ELF-1 (cell line): ENCODE measurements around the gene IL17RB.

Source experiments
- DNase-seq: peaks from one replicate; pipeline ENCODE4 v3.0.0-alpha.2; 2016; ENCODE audit warnings: low read depth, low spot score

IL17RB gene

DNA sequence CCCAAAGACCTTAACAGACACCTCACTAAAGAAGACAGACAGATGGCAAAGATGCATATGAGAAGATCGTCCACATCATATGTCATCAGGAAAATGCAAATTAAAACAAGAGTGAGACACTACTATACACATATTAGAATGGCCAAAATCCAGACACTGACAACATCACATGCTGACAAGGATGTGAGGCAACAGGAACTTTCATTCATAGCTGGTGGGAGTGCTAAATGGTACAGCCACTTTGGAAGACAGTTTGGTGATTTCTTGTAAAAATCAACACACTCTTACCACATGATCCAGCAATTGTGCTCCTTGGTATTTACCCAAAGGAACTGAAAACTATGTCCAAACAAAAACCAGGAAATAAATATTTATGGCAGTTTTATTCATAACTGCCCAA, 17.8 kb upstream of the IL17RB start:
- DNase-seq: no peak

DNA sequence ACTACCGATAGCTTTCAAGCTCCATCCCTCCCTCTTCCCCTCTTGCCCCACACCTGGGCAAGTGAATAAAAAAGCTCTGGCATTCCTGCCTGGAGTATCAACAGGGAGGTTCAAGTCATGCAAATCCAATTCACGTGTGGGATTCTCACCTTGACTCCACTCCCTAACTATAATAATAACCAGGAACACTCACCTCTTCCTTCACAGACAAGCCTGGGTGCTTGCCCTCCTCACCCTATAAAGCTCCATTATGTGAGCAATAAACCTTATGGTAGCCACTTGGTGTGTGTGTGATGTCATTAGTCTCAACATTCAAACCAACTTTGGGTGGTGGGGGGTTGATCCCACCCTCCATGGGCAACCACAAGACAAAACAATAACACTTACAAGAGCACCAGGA, 16.8 kb upstream of the IL17RB start:
- no peak for DNase-seq

DNA sequence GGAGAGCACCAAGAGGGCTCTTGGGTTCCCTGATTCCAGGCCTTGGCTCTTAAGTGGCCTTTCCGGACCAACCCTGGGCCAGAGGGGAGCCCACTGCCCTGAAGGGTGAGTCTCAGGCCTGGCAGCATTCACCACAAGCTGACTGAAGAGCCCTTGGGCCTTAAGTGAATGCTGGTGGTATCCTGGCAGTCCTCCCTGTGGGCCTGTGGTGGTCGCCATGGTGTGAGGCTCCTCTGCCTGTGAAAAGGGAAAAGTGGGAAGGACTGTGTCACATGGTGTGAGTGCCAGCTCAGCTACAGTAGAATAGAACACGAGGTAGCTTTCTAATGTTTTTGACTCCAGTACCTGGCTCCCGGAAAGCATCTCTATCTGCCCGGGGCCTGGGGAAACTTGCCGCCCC, 15.4 kb upstream of the IL17RB start:
- no peak for DNase-seq

DNA sequence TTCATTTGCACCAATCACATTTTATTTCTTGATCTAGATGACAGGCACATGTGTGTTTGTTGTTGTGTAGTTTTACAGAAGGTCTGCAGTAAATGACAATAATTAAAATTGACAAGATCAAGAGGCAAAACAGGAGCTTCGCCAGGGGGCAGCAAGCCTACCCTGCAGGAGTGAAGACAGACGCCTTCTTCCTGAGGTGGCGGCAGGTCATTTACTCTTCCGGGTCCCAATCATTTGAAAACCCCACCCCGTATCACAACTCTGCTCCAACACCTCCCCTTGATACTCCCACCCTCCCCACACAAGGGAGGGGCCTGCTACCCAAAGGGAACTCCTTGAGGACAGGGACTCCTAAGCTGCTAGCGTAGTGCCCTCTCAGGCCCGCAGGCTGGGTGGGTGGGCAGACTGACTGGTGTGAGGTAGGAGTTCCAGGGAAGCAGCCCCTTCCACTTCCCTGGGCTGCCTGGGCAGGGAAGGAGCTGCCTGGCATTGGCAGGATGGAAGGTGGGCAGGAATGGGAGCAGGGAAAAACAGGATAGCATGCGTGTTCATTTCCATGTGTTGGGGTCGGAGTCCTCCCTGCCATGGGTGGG, 13.2 kb upstream of the IL17RB start:
- no peak for DNase-seq

DNA sequence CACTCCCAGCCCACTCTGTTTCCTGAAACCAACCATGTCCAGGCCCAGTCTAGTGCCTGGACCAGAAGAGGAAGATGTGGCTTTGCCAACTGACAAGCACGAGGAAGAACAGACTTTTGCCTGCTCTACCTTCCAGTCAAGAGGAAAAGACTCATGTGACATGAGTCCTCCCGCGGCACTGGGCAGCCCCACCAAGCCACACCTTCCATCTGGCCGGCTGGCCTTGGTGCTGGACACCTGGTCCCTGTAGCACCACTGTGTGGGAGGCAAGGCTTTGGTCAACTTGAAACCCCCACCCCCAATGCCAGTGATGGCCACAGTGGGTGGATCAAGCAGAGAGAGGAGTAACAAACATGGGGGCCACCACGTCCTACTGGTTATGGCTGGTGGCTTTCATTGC, 12.7 kb upstream of the IL17RB start:
- no peak for DNase-seq

DNA sequence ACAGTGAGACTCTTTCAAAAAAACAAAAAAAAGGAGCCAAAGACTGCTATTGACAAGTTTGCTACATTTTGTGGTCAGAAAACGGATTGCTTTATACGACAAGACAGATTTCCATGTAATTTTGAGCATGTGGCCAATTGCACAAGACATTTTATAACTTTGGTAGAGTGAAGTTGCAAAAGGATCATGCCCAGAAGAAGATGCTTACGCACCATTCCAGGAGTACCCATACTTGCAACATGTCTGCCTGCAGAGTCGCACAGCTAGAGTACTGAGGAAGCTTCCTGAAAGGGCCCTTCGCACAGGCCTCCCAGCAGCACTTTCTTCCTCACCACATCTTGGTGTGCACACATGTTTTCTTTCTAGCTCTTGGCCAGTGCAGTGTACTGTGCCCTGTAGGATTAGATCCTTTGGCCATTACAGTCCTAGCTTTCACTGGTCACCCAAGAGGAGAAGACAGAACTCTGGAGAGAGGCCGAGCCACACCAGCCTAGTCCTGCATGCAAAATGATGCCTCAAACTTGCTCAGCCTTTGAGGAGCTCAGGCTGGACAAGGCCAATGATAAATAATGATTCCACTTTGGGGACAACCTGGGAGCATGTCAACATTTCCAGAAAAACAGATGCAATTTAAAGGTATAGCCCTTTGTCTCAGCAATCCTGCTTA, 11.8 kb upstream of the IL17RB start:
- DNase-seq: no peak

DNA sequence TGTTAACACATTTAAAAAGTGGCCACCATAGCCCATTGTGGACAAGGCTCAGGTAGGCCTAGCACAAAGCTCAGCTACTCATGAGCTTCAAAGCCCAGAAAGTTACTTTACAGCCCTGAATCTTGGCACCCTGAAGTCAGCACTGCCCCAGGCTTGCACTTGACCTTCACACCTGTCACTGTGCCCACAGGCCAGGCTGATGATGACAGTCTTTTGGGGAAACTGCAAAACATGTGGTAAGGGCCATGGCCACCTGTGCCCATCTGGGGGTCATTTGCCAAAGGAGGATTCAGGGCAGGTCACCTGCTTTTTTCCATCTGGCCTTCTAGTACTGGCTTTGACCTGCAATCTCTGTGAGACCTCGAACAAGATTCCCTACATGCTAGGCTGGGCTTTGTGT, 11.1 kb upstream of the IL17RB start:
- no peak for DNase-seq

DNA sequence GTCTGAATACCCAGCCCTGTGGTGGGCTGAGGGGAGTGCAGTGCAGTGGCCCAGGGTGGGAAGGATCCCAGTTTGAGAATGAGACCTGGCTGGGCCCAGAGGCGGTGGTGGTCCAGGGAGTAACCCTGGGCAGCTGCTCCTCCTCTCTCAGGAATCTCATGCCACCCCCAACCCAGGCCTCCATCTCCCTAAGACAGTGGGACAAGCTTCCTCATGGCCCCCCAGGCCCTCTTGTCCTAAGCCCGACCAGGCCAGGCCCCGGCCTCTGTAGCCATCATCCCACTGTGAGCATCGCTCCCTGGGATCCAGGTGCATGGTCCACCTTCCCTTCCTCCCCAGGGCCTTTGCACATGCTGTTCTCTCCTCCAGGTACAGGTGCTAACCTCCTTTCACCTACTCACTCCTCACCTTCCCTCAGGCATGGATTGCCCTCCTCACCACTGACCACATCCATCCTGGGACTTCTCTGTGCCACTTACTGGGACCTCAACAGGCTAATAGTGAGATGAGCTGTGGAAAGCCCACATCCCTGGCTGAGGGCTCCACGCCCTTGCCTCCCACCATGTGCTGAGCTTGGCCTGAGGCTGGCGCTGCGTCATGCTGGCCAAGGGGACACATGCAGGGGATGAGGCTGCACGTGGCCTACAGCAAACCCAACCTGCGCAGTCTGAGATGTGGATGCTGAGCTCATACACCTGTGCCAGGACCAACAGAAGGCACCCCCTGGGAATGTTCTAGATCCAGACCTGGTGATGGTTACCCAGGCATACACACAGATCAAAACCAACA, 10.1 kb upstream of the IL17RB start:
- DNase-seq: no peak

DNA sequence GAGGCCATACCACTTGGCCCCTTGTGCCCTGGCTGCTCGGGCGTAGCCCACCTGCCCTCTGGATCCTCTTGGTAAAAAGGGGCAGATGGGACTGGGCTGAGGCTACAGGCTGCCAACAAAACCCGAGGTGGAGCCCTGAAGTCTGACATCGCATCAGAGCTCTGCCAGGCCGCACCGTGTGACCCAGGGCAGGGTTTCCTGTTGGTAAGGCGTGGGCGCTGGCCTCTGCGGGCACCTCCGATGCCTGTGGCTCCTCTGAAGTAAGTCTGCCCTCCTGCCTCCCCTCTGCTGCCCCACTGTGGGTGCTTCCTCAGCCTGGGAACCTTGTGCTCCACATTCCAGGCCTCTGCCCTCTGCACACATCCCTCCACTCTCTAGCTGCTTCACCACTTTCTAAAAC, 9.0 kb upstream of the IL17RB start:
- no peak for DNase-seq

DNA sequence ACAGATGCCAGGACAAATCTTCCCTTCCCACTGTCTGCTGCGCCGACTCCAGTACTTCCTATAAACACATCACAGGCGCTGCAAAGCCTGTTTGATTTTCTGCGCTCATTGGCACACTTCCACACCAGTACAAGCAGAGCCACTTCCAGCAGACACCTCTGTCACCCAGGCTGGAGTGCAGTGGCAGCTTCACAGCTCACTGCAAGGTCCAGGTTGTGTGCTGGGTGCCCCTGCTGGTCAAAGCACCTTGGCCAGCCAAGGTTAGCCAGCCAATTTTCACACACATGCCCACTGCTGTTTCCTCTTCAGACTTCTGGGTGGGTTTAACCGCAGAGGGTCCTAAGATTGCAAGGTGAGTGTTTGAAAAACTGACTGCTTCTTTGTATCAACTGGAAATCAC, 5.1 kb upstream of the IL17RB start:
- DNase-seq: no peak

DNA sequence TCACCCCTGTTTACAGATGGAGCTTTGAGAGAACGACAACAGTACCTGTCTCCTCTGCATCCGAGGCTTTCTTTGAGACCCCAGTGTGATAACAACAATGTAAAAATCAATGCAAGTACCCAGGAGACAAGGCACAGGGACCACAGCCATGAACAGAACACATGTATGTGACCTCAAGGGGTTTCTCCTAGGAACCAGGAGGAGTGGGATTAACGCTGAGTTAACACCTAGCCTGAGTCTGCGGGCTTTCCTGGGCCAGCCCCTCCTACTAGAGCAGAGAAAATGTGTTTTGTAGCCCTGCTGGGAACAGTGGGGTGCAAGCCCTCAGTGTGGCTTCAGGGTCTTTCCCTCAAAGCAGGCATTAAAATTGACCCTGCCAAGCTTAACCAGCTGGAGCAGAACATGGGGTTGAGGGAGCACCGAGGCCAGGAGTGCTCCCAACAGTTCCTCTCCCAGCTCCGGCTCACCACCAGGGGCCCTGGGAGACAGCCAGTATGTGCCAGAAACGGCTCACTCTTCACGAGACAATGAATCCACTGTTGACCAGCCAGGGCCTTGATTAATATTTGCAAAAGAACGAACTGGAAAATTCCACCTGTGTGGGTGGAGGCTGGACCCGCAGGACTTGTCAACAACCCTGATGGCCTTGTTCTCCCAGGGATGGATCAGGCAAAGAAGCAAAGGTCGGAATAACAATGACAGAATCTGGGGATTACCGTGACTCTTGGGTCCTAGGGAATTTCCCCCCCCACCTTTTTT, 3.8 kb upstream of the IL17RB start:
- DNase-seq: peak; percentile 43

DNA sequence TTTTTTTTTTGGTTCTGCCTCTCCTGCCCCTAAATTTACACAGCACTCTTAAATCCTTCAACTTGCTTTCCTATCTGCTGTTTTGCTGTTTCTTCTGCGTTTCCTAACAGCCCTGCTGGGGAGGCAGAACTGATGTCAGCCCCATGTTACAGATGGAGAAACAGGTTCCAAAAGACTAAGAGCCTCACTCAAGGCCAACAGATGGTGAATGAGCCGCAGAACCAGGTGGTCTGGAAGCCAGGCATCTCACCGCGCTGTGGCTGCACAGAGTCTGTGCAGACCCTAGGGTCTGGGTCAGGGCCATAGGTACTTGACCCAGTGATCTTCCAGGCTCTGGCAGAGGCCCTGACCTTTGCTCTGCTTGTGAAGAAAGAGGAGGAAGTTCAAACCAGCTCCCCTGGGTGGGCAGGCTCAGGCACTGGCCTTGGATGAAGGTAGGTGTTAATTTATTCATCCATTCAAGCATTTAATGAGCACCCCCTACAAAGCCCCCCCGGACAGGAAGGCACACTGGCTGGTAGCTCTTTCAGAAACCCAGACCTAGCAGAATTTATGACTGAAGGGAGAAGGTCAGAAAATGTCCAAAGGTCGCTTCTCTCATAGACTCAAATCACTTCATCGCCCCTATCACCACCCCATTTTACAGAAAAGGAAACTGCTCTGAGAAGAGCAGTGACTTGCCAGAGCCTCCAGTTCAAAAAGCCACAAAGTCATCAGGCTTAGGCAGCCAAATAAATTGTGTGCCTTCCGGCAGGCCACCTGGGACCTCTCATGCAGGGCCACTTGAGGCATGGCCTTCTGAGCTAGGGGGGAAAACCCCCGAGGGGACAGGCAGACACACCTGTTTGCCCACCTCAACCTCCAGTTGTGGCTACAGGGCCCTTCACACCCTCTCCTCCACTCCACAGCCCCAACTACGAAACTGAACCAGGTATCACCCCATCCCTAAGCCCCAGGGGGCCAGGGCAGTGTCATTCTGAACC, 2.9 kb upstream of the IL17RB start:
- DNase-seq: peak; percentile 15

DNA sequence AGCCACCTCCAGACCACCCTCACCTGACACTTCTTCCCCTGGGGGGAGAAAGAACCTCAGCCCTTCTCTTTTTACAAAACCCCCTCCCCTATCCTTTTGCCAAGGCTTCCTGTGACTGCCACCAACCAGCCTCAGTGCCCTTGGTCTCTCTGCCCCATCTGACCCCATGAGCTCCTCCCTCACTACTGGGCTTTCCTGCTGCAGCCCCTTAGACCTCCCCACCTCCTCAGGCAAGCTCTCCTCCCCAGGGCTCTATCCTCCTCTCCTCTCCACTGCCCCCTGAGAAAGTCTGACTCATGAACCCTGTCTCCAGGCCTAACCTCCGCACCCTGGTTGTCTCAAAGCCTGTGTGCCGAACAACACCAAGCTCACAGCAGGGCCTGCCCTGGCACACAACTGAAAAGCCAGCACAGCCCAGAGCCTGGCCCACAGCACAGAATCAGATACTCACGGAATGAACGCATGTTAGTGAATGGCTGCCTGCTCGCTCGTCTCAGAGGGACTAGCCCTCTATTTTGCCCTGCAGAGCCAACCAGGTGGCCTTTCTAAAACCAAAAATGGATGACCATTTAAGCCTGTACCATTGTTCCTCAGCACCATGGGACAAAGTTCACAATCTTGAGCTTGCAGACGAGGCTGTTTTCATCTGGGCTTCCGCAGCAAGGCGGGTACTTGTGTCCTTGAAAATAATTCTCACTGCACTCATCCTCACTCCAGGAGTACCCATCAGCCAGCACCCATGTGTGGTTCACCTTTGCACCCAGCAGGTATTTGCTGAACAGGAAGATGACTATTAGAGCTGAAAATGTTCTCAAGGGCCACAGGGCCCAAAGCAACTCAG, 1.9 kb upstream of the IL17RB start:
- DNase-seq: peak; percentile 16

DNA sequence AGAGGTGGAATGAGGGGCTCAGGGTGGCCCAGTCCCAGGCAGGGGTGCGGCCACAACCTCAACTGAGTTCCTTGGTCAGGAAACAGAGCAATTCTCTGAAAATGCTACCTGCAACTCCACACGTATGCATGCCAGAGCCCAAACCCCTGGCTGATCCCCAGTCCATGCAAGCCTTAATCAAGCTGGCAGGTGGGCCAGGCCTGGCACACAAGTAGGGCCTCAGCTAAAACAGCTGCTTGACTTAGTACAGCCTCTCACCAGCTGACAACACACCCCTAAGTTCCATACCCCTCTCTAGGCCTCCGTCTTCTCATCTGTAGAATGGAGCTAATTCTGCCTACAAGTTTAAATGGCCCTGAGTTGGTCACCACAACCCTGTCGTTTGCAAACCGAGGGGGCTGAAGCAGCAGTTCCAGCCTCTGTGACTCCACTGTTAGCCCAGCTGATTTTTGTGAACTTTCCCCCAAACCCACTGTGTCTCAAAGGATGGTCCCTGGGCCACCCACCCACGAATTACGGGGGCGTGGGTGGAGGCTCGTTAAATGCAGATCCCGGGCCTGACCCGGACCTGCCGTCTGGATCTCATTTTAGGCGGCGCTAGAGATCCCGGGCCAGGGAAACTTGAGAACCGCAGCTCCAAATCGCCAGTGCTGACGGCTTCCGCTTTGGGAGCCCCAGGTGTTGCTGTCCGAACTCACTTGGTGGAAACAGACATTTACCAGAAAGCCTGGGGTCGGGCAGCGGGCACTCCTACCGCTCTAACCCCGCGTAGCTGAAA, 1.1 kb upstream of the IL17RB start:
- DNase-seq: peak; percentile 81

DNA sequence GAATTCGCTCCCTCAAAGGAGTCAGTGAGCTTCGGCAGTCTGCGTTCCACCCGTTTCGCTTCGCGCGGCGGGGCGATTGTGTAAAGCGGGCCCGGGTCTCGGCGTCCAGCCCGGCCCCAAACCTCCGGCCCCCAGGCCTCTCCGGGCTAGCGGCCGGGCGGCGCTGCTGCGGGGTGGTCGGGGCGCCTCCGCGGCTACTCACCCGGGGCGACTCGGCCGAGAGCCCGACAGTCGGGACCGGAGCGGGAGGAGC, 561 bp upstream of the IL17RB start:
- no peak for DNase-seq

DNA sequence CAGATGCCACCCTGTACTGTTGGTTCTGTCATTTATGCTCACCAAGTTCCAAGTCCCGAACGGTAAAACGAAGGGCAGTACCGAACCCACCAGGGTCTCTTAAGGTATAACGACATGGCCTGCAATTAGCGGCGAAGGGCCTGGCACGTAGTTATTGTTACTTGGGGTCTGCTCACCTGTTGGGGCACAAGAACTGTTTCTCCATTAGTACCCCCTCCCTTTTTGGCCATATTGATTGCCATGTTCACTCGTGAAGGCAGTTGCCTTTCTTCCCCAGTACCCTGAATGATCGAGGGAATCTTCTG, 435 bp downstream of the IL17RB start:
- DNase-seq: no peak

DNA sequence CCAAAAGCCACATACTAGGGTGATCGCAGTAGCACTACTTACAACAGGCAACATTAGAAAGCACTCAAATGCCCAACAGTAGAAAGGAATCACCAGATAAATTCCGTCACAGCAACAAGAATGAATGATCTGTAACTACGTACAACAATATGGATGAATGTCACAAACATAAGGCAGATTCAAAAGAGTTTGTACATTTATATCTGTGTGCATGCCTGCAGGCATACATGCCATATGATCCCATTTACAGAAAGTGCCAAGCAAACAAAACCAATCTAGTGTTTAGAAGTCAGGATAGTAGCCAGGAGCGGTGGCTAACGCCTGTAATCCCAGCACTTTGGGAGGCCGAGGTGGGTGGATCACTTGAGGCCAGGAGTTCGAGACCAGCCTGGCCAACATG, 3.5 kb downstream of the IL17RB start:
- DNase-seq: no peak

DNA sequence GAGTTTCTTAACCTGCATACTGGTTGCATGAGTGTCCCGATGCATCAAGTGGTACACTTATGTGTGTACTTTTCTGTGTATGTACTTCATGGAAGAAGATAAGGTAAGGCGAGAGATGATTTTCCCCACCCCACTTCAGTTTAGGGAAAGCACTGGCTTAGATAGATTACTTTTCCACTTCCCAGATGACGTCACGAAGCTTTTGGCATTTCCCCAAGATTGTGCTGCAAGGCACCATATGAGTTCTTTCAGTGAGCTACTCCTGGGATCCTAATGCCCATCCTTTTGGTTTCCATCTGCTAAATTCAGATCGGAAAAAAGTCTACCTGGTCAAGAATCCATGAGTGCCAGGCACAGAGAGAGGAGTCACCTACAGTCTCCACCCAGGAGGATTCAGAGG, 4.5 kb downstream of the IL17RB start:
- DNase-seq: no peak

DNA sequence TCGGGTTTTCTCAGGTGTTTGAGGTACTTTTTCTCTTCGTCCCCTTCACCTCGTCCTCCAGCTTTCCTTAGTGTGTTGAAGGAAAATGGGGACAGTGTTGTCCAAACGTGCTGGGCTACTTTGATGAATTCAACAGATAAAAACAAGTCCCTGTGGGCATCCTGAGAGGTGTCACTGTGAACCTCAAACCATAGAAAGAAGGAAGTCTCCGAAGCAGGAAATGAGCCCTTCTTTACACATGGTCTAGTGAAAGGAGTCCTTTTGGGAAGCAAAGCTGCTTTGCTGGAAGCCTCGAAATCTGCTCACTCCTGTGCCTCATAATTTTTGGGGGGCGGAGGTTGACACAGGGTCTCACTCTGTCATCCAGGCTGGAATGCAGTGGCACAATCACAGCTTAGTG, 10.6 kb downstream of the IL17RB start:
- no peak for DNase-seq
